ENCODE data around the gene PFKFB1. TPM values are rescaled to one million over a fixed set of nuclear protein-coding genes. Genes with fewer than 3 reads are reported as not detected.

Gene PFKFB1
- total and polyA plus RNA-seq, 9 of the 15 experiments (the other 6 are each of a cell fraction or from before 2014, with no cell fraction given): 0.07 to 0.24 (median 0.15) TPM; not detected in 2

DNA sequence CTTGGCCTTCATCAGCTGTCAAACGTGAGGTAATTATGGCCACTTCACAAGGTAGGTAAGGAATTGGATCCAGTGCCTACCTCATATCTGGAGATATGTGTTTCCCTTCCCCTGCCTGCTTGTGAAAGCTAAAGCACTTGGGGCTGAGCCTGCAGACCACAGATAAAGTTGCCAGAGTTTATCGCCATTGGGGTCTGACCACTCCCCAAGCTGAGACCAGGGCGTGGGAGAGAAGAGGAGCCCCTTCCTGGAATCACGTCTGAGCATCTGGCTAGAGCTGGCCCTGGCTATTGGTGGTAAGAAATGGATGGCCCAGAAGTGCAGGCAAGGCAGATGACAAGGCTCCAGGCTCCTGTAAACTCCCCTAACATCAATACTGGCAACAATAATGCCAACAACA, 34.1 kb upstream of the PFKFB1 start (continued):
- TF ChIP-seq, protein P1, sequence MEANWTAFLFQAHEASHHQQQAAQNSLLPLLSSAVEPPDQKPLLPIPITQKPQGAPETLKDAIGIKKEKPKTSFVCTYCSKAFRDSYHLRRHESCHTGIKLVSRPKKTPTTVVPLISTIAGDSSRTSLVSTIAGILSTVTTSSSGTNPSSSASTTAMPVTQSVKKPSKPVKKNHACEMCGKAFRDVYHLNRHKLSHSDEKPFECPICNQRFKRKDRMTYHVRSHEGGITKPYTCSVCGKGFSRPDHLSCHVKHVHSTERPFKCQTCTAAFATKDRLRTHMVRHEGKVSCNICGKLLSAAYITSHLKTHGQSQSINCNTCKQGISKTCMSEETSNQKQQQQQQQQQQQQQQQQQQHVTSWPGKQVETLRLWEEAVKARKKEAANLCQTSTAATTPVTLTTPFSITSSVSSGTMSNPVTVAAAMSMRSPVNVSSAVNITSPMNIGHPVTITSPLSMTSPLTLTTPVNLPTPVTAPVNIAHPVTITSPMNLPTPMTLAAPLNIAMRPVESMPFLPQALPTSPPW (CRISPR knock-in tag; IDR thresholded peaks at IDR 0.05): peak; percentile 52
- peak; percentile 13; the same call in 1 of the 2 replicates for TF ChIP-seq MTA1 (IDR thresholded peaks at IDR 0.05; ENCODE audit: borderline replicate concordance)
- no peak for TF ChIP-seq HLTF (IDR thresholded peaks at IDR 0.05)
- peak; percentile 79 for TF ChIP-seq EGR1 (conservative IDR thresholded peaks at IDR 0.05)
- peak; percentile 54; the same call in 1 of the 2 replicates for TF ChIP-seq MBD2 (IDR thresholded peaks at IDR 0.05; ENCODE audit: borderline replicate concordance, low read depth)
- 0 out of 2 replicates have a peak, but pooled peaks have one; percentile 23 for TF ChIP-seq KLF1 (tag; IDR thresholded peaks at IDR 0.05)
- no peak for TF ChIP-seq NRF1 (conservative IDR thresholded peaks at IDR 0.05 in 1 of 2, IDR thresholded peaks at IDR 0.05 in 1 of 2)
- TF ChIP-seq, protein P2, sequence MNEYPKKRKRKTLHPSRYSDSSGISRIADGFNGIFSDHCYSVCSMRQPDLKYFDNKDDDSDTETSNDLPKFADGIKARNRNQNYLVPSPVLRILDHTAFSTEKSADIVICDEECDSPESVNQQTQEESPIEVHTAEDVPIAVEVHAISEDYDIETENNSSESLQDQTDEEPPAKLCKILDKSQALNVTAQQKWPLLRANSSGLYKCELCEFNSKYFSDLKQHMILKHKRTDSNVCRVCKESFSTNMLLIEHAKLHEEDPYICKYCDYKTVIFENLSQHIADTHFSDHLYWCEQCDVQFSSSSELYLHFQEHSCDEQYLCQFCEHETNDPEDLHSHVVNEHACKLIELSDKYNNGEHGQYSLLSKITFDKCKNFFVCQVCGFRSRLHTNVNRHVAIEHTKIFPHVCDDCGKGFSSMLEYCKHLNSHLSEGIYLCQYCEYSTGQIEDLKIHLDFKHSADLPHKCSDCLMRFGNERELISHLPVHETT (CRISPR knock-in tag; conservative IDR thresholded peaks at IDR 0.05 in 1 of 2, IDR thresholded peaks at IDR 0.05 in 1 of 2): 0 out of 4 replicates have a peak, but pooled peaks of 1 of the 2 experiments have one; percentile 30
- TF ChIP-seq, protein P3, sequence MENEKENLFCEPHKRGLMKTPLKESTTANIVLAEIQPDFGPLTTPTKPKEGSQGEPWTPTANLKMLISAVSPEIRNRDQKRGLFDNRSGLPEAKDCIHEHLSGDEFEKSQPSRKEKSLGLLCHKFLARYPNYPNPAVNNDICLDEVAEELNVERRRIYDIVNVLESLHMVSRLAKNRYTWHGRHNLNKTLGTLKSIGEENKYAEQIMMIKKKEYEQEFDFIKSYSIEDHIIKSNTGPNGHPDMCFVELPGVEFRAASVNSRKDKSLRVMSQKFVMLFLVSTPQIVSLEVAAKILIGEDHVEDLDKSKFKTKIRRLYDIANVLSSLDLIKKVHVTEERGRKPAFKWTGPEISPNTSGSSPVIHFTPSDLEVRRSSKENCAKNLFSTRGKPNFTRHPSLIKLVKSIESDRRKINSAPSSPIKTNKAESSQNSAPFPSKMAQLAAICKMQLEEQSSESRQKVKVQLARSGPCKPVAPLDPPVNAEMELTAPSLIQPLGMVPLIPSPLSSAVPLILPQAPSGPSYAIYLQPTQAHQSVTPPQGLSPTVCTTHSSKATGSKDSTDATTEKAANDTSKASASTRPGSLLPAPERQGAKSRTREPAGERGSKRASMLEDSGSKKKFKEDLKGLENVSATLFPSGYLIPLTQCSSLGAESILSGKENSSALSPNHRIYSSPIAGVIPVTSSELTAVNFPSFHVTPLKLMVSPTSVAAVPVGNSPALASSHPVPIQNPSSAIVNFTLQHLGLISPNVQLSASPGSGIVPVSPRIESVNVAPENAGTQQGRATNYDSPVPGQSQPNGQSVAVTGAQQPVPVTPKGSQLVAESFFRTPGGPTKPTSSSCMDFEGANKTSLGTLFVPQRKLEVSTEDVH (IDR thresholded peaks at IDR 0.05; ENCODE audit: low read depth, partially characterized antibody): no peak
- peak; percentile 64 to 79; a peak in 3 of 4 replicates for TF ChIP-seq RCOR1 (IDR thresholded peaks at IDR 0.05; ENCODE audit: borderline replicate concordance in 1 of 2, low read depth in 2 of 2, low read length in 2 of 2)
- no peak for TF ChIP-seq RFX5 (IDR thresholded peaks at IDR 0.05; ENCODE audit: low read depth, low read length)
- TF ChIP-seq, protein P4, sequence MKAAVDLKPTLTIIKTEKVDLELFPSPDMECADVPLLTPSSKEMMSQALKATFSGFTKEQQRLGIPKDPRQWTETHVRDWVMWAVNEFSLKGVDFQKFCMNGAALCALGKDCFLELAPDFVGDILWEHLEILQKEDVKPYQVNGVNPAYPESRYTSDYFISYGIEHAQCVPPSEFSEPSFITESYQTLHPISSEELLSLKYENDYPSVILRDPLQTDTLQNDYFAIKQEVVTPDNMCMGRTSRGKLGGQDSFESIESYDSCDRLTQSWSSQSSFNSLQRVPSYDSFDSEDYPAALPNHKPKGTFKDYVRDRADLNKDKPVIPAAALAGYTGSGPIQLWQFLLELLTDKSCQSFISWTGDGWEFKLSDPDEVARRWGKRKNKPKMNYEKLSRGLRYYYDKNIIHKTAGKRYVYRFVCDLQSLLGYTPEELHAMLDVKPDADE (conservative IDR thresholded peaks at IDR 0.05; ENCODE audit: control insufficient read depth, low read depth, low read length): peak; percentile 70; the same call in 1 of the 2 replicates
- peak; percentile 37; the same call in 1 of the 2 replicates for TF ChIP-seq CEBPB (tag; IDR thresholded peaks at IDR 0.05)
- TF ChIP-seq, protein P5, sequence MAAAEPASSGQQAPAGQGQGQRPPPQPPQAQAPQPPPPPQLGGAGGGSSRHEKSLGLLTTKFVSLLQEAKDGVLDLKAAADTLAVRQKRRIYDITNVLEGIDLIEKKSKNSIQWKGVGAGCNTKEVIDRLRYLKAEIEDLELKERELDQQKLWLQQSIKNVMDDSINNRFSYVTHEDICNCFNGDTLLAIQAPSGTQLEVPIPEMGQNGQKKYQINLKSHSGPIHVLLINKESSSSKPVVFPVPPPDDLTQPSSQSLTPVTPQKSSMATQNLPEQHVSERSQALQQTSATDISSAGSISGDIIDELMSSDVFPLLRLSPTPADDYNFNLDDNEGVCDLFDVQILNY (CRISPR knock-in tag; IDR thresholded peaks at IDR 0.05): no peak
- TF ChIP-seq, protein P6, sequence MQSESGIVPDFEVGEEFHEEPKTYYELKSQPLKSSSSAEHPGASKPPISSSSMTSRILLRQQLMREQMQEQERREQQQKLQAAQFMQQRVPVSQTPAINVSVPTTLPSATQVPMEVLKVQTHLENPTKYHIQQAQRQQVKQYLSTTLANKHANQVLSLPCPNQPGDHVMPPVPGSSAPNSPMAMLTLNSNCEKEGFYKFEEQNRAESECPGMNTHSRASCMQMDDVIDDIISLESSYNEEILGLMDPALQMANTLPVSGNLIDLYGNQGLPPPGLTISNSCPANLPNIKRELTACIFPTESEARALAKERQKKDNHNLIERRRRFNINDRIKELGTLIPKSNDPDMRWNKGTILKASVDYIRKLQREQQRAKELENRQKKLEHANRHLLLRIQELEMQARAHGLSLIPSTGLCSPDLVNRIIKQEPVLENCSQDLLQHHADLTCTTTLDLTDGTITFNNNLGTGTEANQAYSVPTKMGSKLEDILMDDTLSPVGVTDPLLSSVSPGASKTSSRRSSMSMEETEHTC (IDR thresholded peaks at IDR 0.05): 0 out of 2 replicates have a peak, but pooled peaks have one; percentile 10
- TF ChIP-seq, protein P7, sequence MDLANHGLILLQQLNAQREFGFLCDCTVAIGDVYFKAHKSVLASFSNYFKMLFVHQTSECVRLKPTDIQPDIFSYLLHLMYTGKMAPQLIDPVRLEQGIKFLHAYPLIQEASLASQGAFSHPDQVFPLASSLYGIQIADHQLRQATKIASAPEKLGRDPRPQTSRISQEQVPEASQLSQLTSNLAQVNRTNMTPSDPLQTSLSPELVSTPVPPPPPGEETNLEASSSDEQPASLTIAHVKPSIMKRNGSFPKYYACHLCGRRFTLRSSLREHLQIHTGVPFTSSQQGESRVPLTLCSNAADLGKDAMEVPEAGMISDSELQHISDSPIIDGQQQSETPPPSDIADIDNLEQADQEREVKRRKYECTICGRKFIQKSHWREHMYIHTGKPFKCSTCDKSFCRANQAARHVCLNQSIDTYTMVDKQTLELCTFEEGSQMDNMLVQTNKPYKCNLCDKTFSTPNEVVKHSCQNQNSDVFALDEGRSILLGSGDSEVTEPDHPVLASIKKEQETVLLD (IDR thresholded peaks at IDR 0.05): peak; percentile 36; the same call in 1 of the 2 replicates

Measured in K562 (cell line).